HepG2 (cell line): ENCODE data around the gene HBS1L. TPM values are rescaled to one million over a fixed set of nuclear protein-coding genes. Genes with fewer than 3 reads are reported as not detected.

Source experiments
- ATAC-seq: fragments of 200-7000 bp; cut with Tn5 transposase; 3 replicates; pipeline ENCODE4 v1.9.1; 2020; ENCODE audit warnings: mild to moderate bottlenecking, moderate library complexity
- BruUV-seq: library from RNA; stranded (reverse); fragments of 400-500 nt; replicated peaks from 2 replicates; lab custom pipeline; 2021; lab: Mats Ljungman, UMichigan
- CTCF ChIA-PET: fragments of 300-600 bp; formaldehyde crosslinking; extraction: SDS; loops from one replicate; lab custom pipeline; 2021; ENCODE audit warnings: low total read pairs, inconsistent platforms, low intra/inter-chr PET ratio; lab: Yijun Ruan, JAX
- POLR2A ChIA-PET: fragments of 350-600 bp; sonication (Branson Sonifier 250); formaldehyde crosslinking; loops from one replicate; lab custom pipeline; 2020; ENCODE audit warnings: antibody characterized with exemption, inconsistent platforms; lab: Yijun Ruan, JAX
- DNase-seq: peaks from one replicate; pipeline ENCODE4 v3.0.0-alpha.2; 2015; ENCODE audit warnings: low spot score
- FAIRE-seq: peaks from 3 replicates; lab custom pipeline; 2011; peaks lifted over from hg19 to GRCh38; lab: Jason Lieb, UNC
- H2AFZ ChIP-seq: one replicate; pipeline ENCODE4 v1.6.1; 2011; ENCODE audit warnings: low read length, inconsistent platforms
- H3K27ac ChIP-seq: fragments of 300-600 bp; 3 replicates; pipeline ENCODE4 v1.8.0; 2011; ENCODE audit warnings: mixed run types, mild to moderate bottlenecking, mixed read lengths, low read length, inconsistent platforms; ENCODE audit not compliant: insufficient read depth; ENCODE audit errors: extremely low read length
- H3K27me3 ChIP-seq, 2 experiments: fragments of 200-600 bp in 1 of 2; 2 replicates in 1 of 2; 3 replicates in 1 of 2; pipeline versions ENCODE4 v1.6.0 to v1.8.0; 2011; ENCODE audit warnings: low read length in 2 of 2, mild to moderate bottlenecking in 2 of 2, moderate library complexity in 2 of 2, inconsistent platforms in 1 of 2; ENCODE audit not compliant: insufficient read depth in 2 of 2, control insufficient read depth in 1 of 2
- H3K36me3 ChIP-seq, 2 experiments: fragments of 200-600 bp in 1 of 2; replicated peaks in 1 of 2; 2 replicates in 1 of 2; 3 replicates in 1 of 2; pipeline versions ENCODE4 v1.5.1 to v1.8.0; 2011; ENCODE audit warnings: low read length in 2 of 2, inconsistent platforms in 1 of 2; ENCODE audit not compliant: insufficient read depth in 2 of 2, control insufficient read depth in 1 of 2
- H3K4me1 ChIP-seq: 2 replicates; pipeline ENCODE4 v1.5.1; 2012; ENCODE audit warnings: low read length, inconsistent platforms; ENCODE audit not compliant: insufficient read depth
- H3K4me2 ChIP-seq: 2 replicates; pipeline ENCODE4 v1.6.0; 2011; ENCODE audit warnings: low read depth, low read length, inconsistent platforms
- H3K4me3 ChIP-seq, 3 experiments: fragments of 200-600 bp in 1 of 3; sonication (generic), shearing (Covaris generic) in 1 of 3; replicated peaks in 1 of 3; 2 replicates each; pipeline ENCODE4 v1.5.1; 2011 to 2016; ENCODE audit warnings: low read length in 3 of 3, inconsistent platforms in 2 of 3, low read depth in 2 of 3, mild to moderate bottlenecking in 2 of 3, control low read depth in 1 of 3, mixed read lengths in 1 of 3; ENCODE audit not compliant: insufficient read depth in 1 of 3
- H3K79me2 ChIP-seq: one replicate; pipeline ENCODE4 v1.6.1; 2011; ENCODE audit warnings: low read length, inconsistent platforms; ENCODE audit not compliant: insufficient read depth
- H3K9ac ChIP-seq: 2 replicates; pipeline ENCODE4 v1.6.0; 2011; ENCODE audit warnings: mild to moderate bottlenecking, low read depth, low read length, inconsistent platforms; ENCODE audit not compliant: insufficient read depth
- H3K9me3 ChIP-seq: 2 replicates; pipeline ENCODE4 v1.5.1; 2012; ENCODE audit warnings: mild to moderate bottlenecking, low read length
- H4K20me1 ChIP-seq: 2 replicates; pipeline ENCODE4 v1.6.0; 2011; ENCODE audit warnings: inconsistent platforms, mild to moderate bottlenecking, low read length, moderate library complexity; ENCODE audit not compliant: insufficient read depth
- FOXC1 ChIP-seq: sonication (generic); formaldehyde crosslinking; IDR thresholded peaks from 2 replicates; pipeline ENCODE4 v1.8.0; 2022; ENCODE audit warnings: mild to moderate bottlenecking, missing genetic modification reagents, borderline replicate concordance
- GFI1 ChIP-seq: sonication (generic); formaldehyde crosslinking; IDR thresholded peaks from 2 replicates; pipeline ENCODE4 v1.5.0; 2020; ENCODE audit warnings: missing genetic modification reagents, mild to moderate bottlenecking, borderline replicate concordance
- KMT2A ChIP-seq: sonication (generic); formaldehyde crosslinking; IDR thresholded peaks from 2 replicates; pipeline ENCODE4 v1.4.0; 2020; ENCODE audit warnings: missing genetic modification reagents
- MAFK ChIP-seq, 2 experiments: IDR thresholded peaks in 1 of 2; conservative IDR thresholded peaks in 1 of 2; 2 replicates each; pipeline ENCODE4 v1.6.1; 2011; ENCODE audit warnings: improper control_type of control experiment in 2 of 2, low read length in 2 of 2
- NFATC3 ChIP-seq: sonication (generic); formaldehyde crosslinking; IDR thresholded peaks from 2 replicates; pipeline ENCODE4 v1.5.1; 2020; ENCODE audit warnings: mild to moderate bottlenecking, missing genetic modification reagents
- NPAS2 ChIP-seq: sonication (generic); formaldehyde crosslinking; IDR thresholded peaks from 2 replicates; pipeline ENCODE4 v1.8.0; 2022; ENCODE audit warnings: mild to moderate bottlenecking, missing genetic modification reagents, borderline replicate concordance
- SNRNP70 ChIP-seq: fragments of 200-400 bp; formaldehyde crosslinking; IDR thresholded peaks from 2 replicates; pipeline ENCODE4 v1.6.1; 2017; ENCODE audit warnings: mild to moderate bottlenecking, low read depth, low read length, moderate library complexity
- ZBTB21 ChIP-seq: sonication (generic); formaldehyde crosslinking; IDR thresholded peaks from 2 replicates; pipeline ENCODE4 v1.4.0; 2020; ENCODE audit warnings: missing genetic modification reagents
- ZFP90 ChIP-seq: sonication (generic); formaldehyde crosslinking; IDR thresholded peaks from 2 replicates; pipeline ENCODE4 v1.8.0; 2022; ENCODE audit warnings: missing genetic modification reagents, mild to moderate bottlenecking, inconsistent platforms, borderline replicate concordance
- ZNF615 ChIP-seq: sonication (generic); formaldehyde crosslinking; IDR thresholded peaks from 2 replicates; pipeline ENCODE4 v1.5.0; 2020; ENCODE audit warnings: mild to moderate bottlenecking, missing genetic modification reagents, borderline replicate concordance
- ZNF660 ChIP-seq: sonication (generic); formaldehyde crosslinking; IDR thresholded peaks from 2 replicates; pipeline ENCODE4 v1.5.1; 2020; ENCODE audit warnings: mild to moderate bottlenecking, low read depth, missing genetic modification reagents, borderline replicate concordance
- ZNF841 ChIP-seq: sonication (generic); formaldehyde crosslinking; IDR thresholded peaks from 2 replicates; pipeline ENCODE4 v1.8.1; 2023; ENCODE audit warnings: missing genetic modification reagents, borderline replicate concordance
- WGBS: methylation state at CpG from one replicate; pipeline ENCODE4 v1.1.6; 2017; ENCODE audit warnings: low lambda C conversion rate; 5-methylcytosine and 5-hydroxymethylcytosine counted together
- in situ Hi-C: cut with HindIII; loops from 2 replicates; pipeline ENCODE4 v1.10.0; 2017; ENCODE audit warnings: low pct_unique_long_range_greater_than_20kb; ENCODE audit not compliant: extremely low pct_ligation_motif_present
- intact Hi-C: fragments of 100-400 bp; cut with micrococcal nuclease; formaldehyde crosslinking; loops from one replicate; pipeline ENCODE4 v1.10.0; 2022; ENCODE audit not compliant: unreplicated experiment
- polyA plus RNA-seq, 8 experiments: library from polyadenylated mRNA; depleted of rRNA in 3 of 8; stranded (reverse) in 7 of 8; unstranded in 1 of 8; fragments of >200 nt; fragmentation: Illumina TruSeq in 4 of 8; extraction: Trizol in 4 of 8; gene quantifications; 2 replicates each; pipeline versions ENCODE4 v1.2.1 to v1.2.3, GENCODE V29; 2011 to 2016; ENCODE audit warnings: low read depth in 4 of 8, missing spikeins in 1 of 8, mixed read lengths in 1 of 8; ENCODE audit not compliant: insufficient read depth in 1 of 8
- total RNA-seq, 5 experiments: library from RNA; depleted of rRNA; stranded (reverse); fragments of >200 nt; fragmentation: Illumina TruSeq; extraction: Trizol; gene quantifications; 2 replicates each; pipeline ENCODE4 v1.2.3, GENCODE V29; 2016; ENCODE audit warnings: low read depth in 1 of 5
- TF ChIP-seq, protein P1 (sequence below): sonication (generic); formaldehyde crosslinking; IDR thresholded peaks from 2 replicates; pipeline ENCODE4 v1.4.0; 2020; ENCODE audit warnings: mild to moderate bottlenecking, missing genetic modification reagents
- TF ChIP-seq, protein P2 (sequence below): sonication (generic); formaldehyde crosslinking; IDR thresholded peaks from 2 replicates; pipeline ENCODE4 v1.4.0; 2020; ENCODE audit warnings: mild to moderate bottlenecking, missing genetic modification reagents
- TF ChIP-seq, protein P3 (sequence below): sonication (generic); formaldehyde crosslinking; IDR thresholded peaks from 2 replicates; pipeline ENCODE4 v1.8.0; 2022; ENCODE audit warnings: mild to moderate bottlenecking, missing genetic modification reagents, borderline replicate concordance

HBS1L gene
- total and polyA plus RNA-seq, 2 of the 13 experiments (the other 11 are each of a cell fraction or from before 2014, with no cell fraction given) = 44.1 to 138 TPM

DNA sequence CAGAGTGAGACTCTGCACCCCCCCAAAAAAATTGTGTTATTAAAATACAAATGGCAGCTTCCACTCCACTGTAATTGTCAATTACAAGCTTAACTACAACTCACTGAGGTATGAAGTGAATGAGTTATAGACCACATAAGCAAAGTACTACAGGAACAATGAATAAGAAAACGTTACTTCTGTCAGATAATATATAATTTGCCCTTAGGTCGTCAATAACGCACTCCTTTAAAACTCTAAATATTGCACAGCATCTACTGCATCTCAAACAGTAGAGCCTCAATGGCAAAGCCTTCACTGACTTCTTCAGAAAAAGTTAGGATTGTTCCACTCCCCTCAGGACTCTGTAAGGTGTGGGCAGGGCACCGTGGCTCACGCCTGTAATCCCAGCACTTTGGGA is 2.0 kb upstream of the HBS1L start (continued):
- TF ChIP-seq ZNF841 (CRISPR knock-in tag) (no peak), MAFK (conservative IDR thresholded peaks at IDR 0.05 in 1 of 2, IDR thresholded peaks at IDR 0.05 in 1 of 2; ENCODE audit: low read length in 2 of 2) (peak; percentile 51 to 73; a peak in 3 of 4 replicates)
- TF ChIP-seq, all 625 proteins: peak for 2

DNA sequence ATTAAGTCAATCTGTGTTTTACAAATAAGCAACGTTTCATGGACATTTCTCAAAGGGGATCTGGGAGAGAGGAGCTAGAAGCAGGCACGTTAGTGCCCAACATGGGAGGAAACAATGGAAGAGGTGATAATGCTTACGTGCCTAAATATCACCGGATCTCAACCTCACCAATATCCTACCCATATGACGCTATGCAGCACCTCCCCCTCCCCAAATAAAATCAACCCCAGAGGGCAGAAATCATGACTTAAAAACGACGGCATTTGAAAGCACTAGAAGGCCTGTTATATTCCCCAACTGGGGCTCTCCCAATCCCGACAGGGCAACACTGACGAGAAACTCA is 425 bp downstream of the HBS1L start:
- ChIA-PET CTCF (no interaction called here), POLR2A (interaction anchor here (0.8 to 1.7 kb wide), 8 partner anchors 8 to 1236 kb away, joined by 3 to 14 read pairs (median 7); partner anchors contain the start of gene BCLAF1)
- in situ Hi-C loops = no loop called here
- FAIRE-seq (peak; percentile 50), ATAC-seq (peak; percentile 51), DNase-seq (peak; percentile 42)
- Histone ChIP-seq H2AFZ (peak overlapping the region; percentile 88), H3K79me2 (peaks cover 52% of the 10 kb centered on the region), H4K20me1 (peaks cover 6% of the 10 kb centered on the region; the same call in 1 of the 2 replicates), H3K36me3 (peaks cover 2 to 6% of the 10 kb centered on the region in 2 experiments; a peak in 4 of 5 replicates), H3K27ac (peak overlapping the region; percentile 83), H3K4me1 (peaks cover 27% of the 10 kb centered on the region), H3K4me2 (peak overlapping the region; percentile 66), H3K9ac (peak overlapping the region; percentile 95), H3K27me3 (no peaks in the 10 kb centered on the region; a peak in 1 of 5 replicates), H3K9me3 (no peaks in the 10 kb centered on the region), H3K4me3 (peak overlapping the region; percentile 83 to 93 (median 86))
- 0% methylated on average over 9 of the region's 9 CpGs for WGBS
- no TSS peak for BruUV-seq
- intact Hi-C loops = no loop called here
- TF ChIP-seq, protein P1, sequence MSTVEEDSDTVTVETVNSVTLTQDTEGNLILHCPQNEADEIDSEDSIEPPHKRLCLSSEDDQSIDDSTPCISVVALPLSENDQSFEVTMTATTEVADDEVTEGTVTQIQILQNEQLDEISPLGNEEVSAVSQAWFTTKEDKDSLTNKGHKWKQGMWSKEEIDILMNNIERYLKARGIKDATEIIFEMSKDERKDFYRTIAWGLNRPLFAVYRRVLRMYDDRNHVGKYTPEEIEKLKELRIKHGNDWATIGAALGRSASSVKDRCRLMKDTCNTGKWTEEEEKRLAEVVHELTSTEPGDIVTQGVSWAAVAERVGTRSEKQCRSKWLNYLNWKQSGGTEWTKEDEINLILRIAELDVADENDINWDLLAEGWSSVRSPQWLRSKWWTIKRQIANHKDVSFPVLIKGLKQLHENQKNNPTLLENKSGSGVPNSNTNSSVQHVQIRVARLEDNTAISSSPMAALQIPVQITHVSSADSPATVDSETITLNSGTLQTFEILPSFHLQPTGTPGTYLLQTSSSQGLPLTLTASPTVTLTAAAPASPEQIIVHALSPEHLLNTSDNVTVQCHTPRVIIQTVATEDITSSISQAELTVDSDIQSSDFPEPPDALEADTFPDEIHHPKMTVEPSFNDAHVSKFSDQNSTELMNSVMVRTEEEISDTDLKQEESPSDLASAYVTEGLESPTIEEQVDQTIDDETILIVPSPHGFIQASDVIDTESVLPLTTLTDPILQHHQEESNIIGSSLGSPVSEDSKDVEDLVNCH (CRISPR knock-in tag) = no peak
- TF ChIP-seq NPAS2 (CRISPR knock-in tag) (0 out of 2 replicates have a peak, but pooled peaks have one; percentile 71), FOXC1 (peak; percentile 70; the same call in 1 of the 2 replicates), ZBTB21 (CRISPR knock-in tag) (peak; percentile 33; the same call in 1 of the 2 replicates), ZNF660 (CRISPR knock-in tag) (0 out of 2 replicates have a peak, but pooled peaks have one; percentile 13), SNRNP70 (no peak), GFI1 (CRISPR knock-in tag) (0 out of 2 replicates have a peak, but pooled peaks have one; percentile 32), ZNF615 (CRISPR knock-in tag) (0 out of 2 replicates have a peak, but pooled peaks have one; percentile 12), NFATC3 (CRISPR knock-in tag) (no peak), KMT2A (CRISPR knock-in tag) (no peak), ZFP90 (CRISPR knock-in tag) (peak; percentile 46; the same call in 1 of the 2 replicates)
- TF ChIP-seq, protein P2, sequence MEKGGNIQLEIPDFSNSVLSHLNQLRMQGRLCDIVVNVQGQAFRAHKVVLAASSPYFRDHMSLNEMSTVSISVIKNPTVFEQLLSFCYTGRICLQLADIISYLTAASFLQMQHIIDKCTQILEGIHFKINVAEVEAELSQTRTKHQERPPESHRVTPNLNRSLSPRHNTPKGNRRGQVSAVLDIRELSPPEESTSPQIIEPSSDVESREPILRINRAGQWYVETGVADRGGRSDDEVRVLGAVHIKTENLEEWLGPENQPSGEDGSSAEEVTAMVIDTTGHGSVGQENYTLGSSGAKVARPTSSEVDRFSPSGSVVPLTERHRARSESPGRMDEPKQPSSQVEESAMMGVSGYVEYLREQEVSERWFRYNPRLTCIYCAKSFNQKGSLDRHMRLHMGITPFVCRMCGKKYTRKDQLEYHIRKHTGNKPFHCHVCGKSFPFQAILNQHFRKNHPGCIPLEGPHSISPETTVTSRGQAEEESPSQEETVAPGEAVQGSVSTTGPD (CRISPR knock-in tag) = 0 out of 2 replicates have a peak, but pooled peaks have one; percentile 11
- TF ChIP-seq, protein P3, sequence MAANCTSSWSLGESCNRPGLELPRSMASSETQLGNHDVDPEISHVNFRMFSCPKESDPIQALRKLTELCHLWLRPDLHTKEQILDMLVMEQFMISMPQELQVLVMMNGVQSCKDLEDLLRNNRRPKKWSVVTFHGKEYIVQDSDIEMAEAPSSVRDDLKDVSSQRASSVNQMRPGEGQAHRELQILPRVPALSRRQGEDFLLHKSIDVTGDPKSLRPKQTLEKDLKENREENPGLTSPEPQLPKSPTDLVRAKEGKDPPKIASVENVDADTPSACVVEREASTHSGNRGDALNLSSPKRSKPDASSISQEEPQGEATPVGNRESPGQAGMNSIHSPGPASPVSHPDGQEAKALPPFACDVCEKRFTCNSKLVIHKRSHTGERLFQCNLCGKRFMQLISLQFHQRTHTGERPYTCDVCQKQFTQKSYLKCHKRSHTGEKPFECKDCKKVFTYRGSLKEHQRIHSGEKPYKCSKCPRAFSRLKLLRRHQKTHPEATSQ (CRISPR knock-in tag) = no peak
